ENCODE results near the gene TOM1L1.
"Not testable (repeated sequence)": the region's sequence is repeated elsewhere in the genome, so short reads cannot be mapped to it uniquely, and the experiment has no call there.

TOM1L1 gene

GRCh38 chr17:54864636-54865356 lies 35.9 kb upstream of the TOM1L1 start:
- Histone ChIP-seq H3K27me3 (ENCODE audit: insufficient read depth, low read length) (no peaks in the 10 kb centered on the region; the same call in 1 of the 2 replicates), H3K27ac (ENCODE audit: low read depth, low read length, poor library complexity, severe bottlenecking) (no peak overlapping the region), H3K79me2 (ENCODE audit: insufficient read depth, low read length) (no peaks in the 10 kb centered on the region), H3K4me2 (ENCODE audit: low read length) (no peak overlapping the region), H4K20me1 (ENCODE audit: insufficient read depth, low read length) (no peaks in the 10 kb centered on the region), H3K9me2 (ENCODE audit: low read depth, low read length) (no peaks in the 10 kb centered on the region), H3K9ac (ENCODE audit: low read length) (no peak overlapping the region), H3K4me3 (ENCODE audit: low read depth, low read length, poor library complexity, severe bottlenecking) (no peak overlapping the region), H2AFZ (ENCODE audit: low read length) (no peak overlapping the region), H3F3A (ENCODE audit: insufficient read depth, low read length) (no peaks in the 10 kb centered on the region), H3K9me3 (ENCODE audit: low read length) (no peaks in the 10 kb centered on the region), H3K4me1 (ENCODE audit: insufficient read depth, low read length, severe bottlenecking) (no peaks in the 10 kb centered on the region), H3K36me3 (ENCODE audit: insufficient read depth, low read length) (no peaks in the 10 kb centered on the region)
- TF ChIP-seq EZH2 (IDR thresholded peaks at IDR 0.05; ENCODE audit: borderline replicate concordance, low read length) (no peak), CTCF (IDR thresholded peaks at IDR 0.05; ENCODE audit: low read length) (no peak)

GRCh38 chr17:54867634-54868033 lies 33.0 kb upstream of the TOM1L1 start:
- Histone ChIP-seq H3K4me3 (ENCODE audit: low read depth, low read length, poor library complexity, severe bottlenecking) (no peak overlapping the region), H3K36me3 (ENCODE audit: insufficient read depth, low read length) (no peaks in the 10 kb centered on the region), H3K27ac (ENCODE audit: low read depth, low read length, poor library complexity, severe bottlenecking) (no peak overlapping the region), H4K20me1 (ENCODE audit: insufficient read depth, low read length) (no peaks in the 10 kb centered on the region), H3K4me1 (ENCODE audit: insufficient read depth, low read length, severe bottlenecking) (no peaks in the 10 kb centered on the region), H3K9ac (ENCODE audit: low read length) (no peak overlapping the region), H3K27me3 (ENCODE audit: insufficient read depth, low read length) (no peaks in the 10 kb centered on the region; the same call in 1 of the 2 replicates), H3K9me2 (ENCODE audit: low read depth, low read length) (no peaks in the 10 kb centered on the region), H3K79me2 (ENCODE audit: insufficient read depth, low read length) (no peaks in the 10 kb centered on the region), H3K9me3 (ENCODE audit: low read length) (no peaks in the 10 kb centered on the region), H3K4me2 (ENCODE audit: low read length) (no peak overlapping the region), H2AFZ (ENCODE audit: low read length) (no peak overlapping the region), H3F3A (ENCODE audit: insufficient read depth, low read length) (no peaks in the 10 kb centered on the region)
- TF ChIP-seq CTCF (IDR thresholded peaks at IDR 0.05; ENCODE audit: low read length) (no peak), EZH2 (IDR thresholded peaks at IDR 0.05; ENCODE audit: borderline replicate concordance, low read length) (no peak)

- Histone ChIP-seq H3F3A (ENCODE audit: insufficient read depth, low read length) (no peaks in the 10 kb centered on the region), H3K9ac (ENCODE audit: low read length) (no peak overlapping the region), H3K79me2 (ENCODE audit: insufficient read depth, low read length) (no peaks in the 10 kb centered on the region), H3K9me2 (ENCODE audit: low read depth, low read length) (no peaks in the 10 kb centered on the region), H3K27me3 (ENCODE audit: insufficient read depth, low read length) (no peaks in the 10 kb centered on the region; the same call in 1 of the 2 replicates), H3K27ac (ENCODE audit: low read depth, low read length, poor library complexity, severe bottlenecking) (no peak overlapping the region), H3K4me1 (ENCODE audit: insufficient read depth, low read length, severe bottlenecking) (no peaks in the 10 kb centered on the region), H3K36me3 (ENCODE audit: insufficient read depth, low read length) (no peaks in the 10 kb centered on the region), H3K4me2 (ENCODE audit: low read length) (no peak overlapping the region), H2AFZ (ENCODE audit: low read length) (no peak overlapping the region), H3K4me3 (ENCODE audit: low read depth, low read length, poor library complexity, severe bottlenecking) (no peak overlapping the region), H3K9me3 (ENCODE audit: low read length) (no peaks in the 10 kb centered on the region), H4K20me1 (ENCODE audit: insufficient read depth, low read length) (no peaks in the 10 kb centered on the region)
- TF ChIP-seq CTCF (IDR thresholded peaks at IDR 0.05; ENCODE audit: low read length): no peak
- no peak for TF ChIP-seq EZH2 (IDR thresholded peaks at IDR 0.05; ENCODE audit: borderline replicate concordance, low read length)
These were observed 29.9 kb upstream of the TOM1L1 start for GRCh38 chr17:54870671-54871175.

- not testable (repeated sequence) for H3K27ac ChIP-seq (ENCODE audit: low read depth, low read length, poor library complexity, severe bottlenecking); H3K79me2 ChIP-seq (ENCODE audit: insufficient read depth, low read length); H3K4me2 ChIP-seq (ENCODE audit: low read length); H3K9ac ChIP-seq (ENCODE audit: low read length); H3K4me3 ChIP-seq (ENCODE audit: low read depth, low read length, poor library complexity, severe bottlenecking); H3K9me3 ChIP-seq (ENCODE audit: low read length); H3K9me2 ChIP-seq (ENCODE audit: low read depth, low read length); H3K36me3 ChIP-seq (ENCODE audit: insufficient read depth, low read length); H3K27me3 ChIP-seq (ENCODE audit: insufficient read depth, low read length); H2AFZ ChIP-seq (ENCODE audit: low read length); H3F3A ChIP-seq (ENCODE audit: insufficient read depth, low read length); H3K4me1 ChIP-seq (ENCODE audit: insufficient read depth, low read length, severe bottlenecking); H4K20me1 ChIP-seq (ENCODE audit: insufficient read depth, low read length)
These were observed 24.7 kb upstream of the TOM1L1 start for GRCh38 chr17:54875906-54876305.
